GM19193 (cell line): ENCODE results near the gene VOPP1.

Experiments
- POLR2A ChIP-seq: IDR thresholded peaks from 4 replicates; pipeline ENCODE4 v1.6.1; 2011; ENCODE audit not compliant: insufficient read depth, insufficient read length; ENCODE audit errors: extremely low read depth

Gene VOPP1

GRCh38 chr7:55496906-55497305, 75.4 kb downstream of the VOPP1 start:
- TF ChIP-seq POLR2A, result no peak

GRCh38 chr7:55494951-55495350, 77.4 kb downstream of the VOPP1 start:
- no peak for TF ChIP-seq POLR2A

GRCh38 chr7:55493408-55493807, 78.9 kb downstream of the VOPP1 start:
- TF ChIP-seq POLR2A, result no peak

DNA sequence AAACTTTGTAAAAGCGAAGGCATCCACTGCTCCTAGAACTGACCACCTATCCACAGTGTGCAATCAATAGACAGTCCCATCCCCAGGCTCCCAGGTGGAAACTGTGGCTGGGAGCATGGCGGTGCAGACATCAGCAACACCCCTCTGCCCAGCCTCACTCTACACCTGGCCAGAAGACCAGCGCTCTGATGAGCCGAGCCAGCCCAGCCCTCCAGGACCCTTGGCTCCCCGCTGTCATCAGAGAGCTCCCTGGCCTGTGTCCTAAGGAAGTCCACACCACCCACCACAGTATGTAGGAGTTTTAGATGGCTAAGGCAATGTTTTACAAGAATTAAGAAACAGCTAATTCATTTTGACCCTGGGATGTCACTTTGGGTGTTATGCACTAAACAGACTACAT, 81.0 kb downstream of the VOPP1 start:
- TF ChIP-seq POLR2A, result no peak

DNA sequence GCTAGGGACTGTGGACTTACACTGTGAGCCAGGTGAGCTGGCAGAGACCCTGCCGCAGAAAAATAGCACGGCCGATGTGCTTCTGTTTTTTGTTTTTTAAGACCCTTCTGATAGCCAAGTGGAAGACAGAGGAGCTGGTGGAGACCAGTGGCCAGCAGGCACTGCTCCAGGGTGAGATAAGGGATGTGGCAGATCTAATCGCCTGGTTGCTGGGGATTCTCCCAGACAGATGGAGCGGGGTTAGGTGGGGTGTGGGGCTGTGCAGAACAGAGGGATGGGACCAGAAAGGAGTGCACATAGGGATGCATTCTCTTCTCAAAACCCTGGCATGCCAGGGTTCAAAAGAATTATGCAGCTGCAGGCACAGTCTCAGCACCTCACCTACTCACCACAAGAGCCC, 82.2 kb downstream of the VOPP1 start:
- TF ChIP-seq POLR2A, result no peak

DNA sequence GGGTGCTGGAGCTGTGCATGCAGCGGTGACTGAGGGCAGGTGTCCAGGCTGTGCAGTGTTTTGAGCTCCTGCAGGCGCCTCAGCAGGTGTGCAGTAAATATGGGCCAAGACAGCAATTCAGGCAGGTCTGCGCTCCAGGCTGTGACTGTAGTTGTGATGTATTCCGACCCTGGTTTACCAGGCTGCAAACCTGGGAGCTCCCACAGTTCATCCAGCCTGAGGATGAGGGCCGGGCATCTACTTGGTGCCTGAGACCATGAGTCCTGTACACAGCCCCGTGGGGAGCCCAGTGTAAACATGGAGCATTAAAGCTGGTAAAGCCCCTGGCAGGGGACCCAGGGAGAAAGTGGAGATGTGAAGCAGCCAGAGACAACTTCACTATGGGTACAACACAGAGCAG, 82.8 kb downstream of the VOPP1 start:
- no peak for TF ChIP-seq POLR2A

- no peak for TF ChIP-seq POLR2A
Measured at GRCh38 chr7:55488804-55489340, 83.4 kb downstream of the VOPP1 start.

GRCh38 chr7:55488216-55488615, 84.1 kb downstream of the VOPP1 start:
- no peak for TF ChIP-seq POLR2A

GRCh38 chr7:55486991-55487390, 85.3 kb downstream of the VOPP1 start:
- TF ChIP-seq POLR2A, result no peak

GRCh38 chr7:55486192-55486590, 86.1 kb downstream of the VOPP1 start:
- TF ChIP-seq POLR2A, result no peak

- no peak for TF ChIP-seq POLR2A
Measured at GRCh38 chr7:55485501-55486191, 86.7 kb downstream of the VOPP1 start.

GRCh38 chr7:55484834-55485233, 87.5 kb downstream of the VOPP1 start:
- no peak for TF ChIP-seq POLR2A

DNA sequence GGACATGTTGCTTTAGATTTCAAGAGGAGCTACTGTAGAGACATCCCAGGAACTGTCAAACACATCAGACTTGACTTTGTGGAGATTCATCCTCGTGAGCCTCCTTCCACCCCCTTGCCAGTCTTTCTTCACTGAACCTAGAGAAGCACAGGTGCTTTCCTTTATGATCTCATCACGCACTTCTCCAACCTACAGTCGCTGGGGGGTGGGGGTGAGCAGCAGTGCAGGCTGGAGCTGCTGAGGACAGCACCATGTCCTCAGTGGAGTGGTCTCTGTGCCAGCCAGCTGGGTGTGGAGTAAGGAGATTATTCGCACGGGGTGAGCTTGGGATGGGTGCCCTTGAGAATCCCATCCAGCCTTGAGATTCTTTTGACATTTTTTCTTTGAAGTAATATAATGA, 88.1 kb downstream of the VOPP1 start:
- TF ChIP-seq POLR2A, result no peak

GRCh38 chr7:55483046-55483445, 89.3 kb downstream of the VOPP1 start:
- peak; percentile 20 for TF ChIP-seq POLR2A

- no peak for TF ChIP-seq POLR2A
Measured at GRCh38 chr7:55481155-55481554, 91.1 kb downstream of the VOPP1 start.

GRCh38 chr7:55478700-55479099, 93.6 kb downstream of the VOPP1 start:
- no peak for TF ChIP-seq POLR2A
